WTC11 (cell line): Measurements from ENCODE around the gene LMOD2. TPM values are rescaled to one million over a fixed set of nuclear protein-coding genes. Genes with fewer than 3 reads are reported as not detected.

ENCODE experiments used
- ATAC-seq: fragments of 200-7000 bp; cut with Tn5 transposase; 2 replicates; pipeline ENCODE4 v1.10.0; 2021; ENCODE audit warnings: mild to moderate bottlenecking, moderate library complexity
- CTCF ChIA-PET: fragments of 300-600 bp; sonication (Branson Sonifier 250); formaldehyde crosslinking; loops from one replicate; lab custom pipeline; 2021; ENCODE audit warnings: antibody characterized with exemption; lab: Charles Lee
- POLR2A ChIA-PET: fragments of 350-600 bp; sonication (Branson Sonifier 250); formaldehyde crosslinking; loops from one replicate; lab custom pipeline; 2021; ENCODE audit warnings: antibody characterized with exemption; lab: Charles Lee
- DNase-seq: peaks from one replicate; pipeline ENCODE4 v3.0.0; 2021; ENCODE audit warnings: low spot score
- H3K27ac Mint-ChIP-seq: 2 replicates; pipeline ENCODE4 v1.8.0; 2021; ENCODE audit warnings: mixed read lengths
- H3K27me3 Mint-ChIP-seq: 2 replicates; pipeline ENCODE4 v1.8.0; 2021; ENCODE audit warnings: low read depth, mild to moderate bottlenecking, moderate library complexity, mixed read lengths
- H3K36me3 Mint-ChIP-seq: 2 replicates; pipeline ENCODE4 v1.8.0; 2021; ENCODE audit warnings: mixed read lengths
- H3K4me1 Mint-ChIP-seq: 2 replicates; pipeline ENCODE4 v1.8.0; 2022; ENCODE audit warnings: mixed read lengths
- H3K4me3 Mint-ChIP-seq: 2 replicates; pipeline ENCODE4 v1.8.0; 2021; ENCODE audit warnings: mild to moderate bottlenecking, moderate library complexity, mixed read lengths
- H3K9me3 Mint-ChIP-seq: 2 replicates; pipeline ENCODE4 v1.8.0; 2021; ENCODE audit warnings: mixed read lengths
- ATF3 ChIP-seq: sonication (generic); formaldehyde crosslinking; conservative IDR thresholded peaks from 2 replicates; pipeline ENCODE4 v1.8.1; 2022; ENCODE audit warnings: mild to moderate bottlenecking, missing genetic modification reagents
- CTCF ChIP-seq: fragments of 200-600 bp; IDR thresholded peaks from 2 replicates; pipeline ENCODE4 v1.8.0; 2022; ENCODE audit warnings: antibody characterized with exemption
- GABPB1 ChIP-seq: sonication (generic); formaldehyde crosslinking; IDR thresholded peaks from 2 replicates; pipeline ENCODE4 v1.8.1; 2023; ENCODE audit warnings: mild to moderate bottlenecking, missing genetic modification reagents
- IRF2 ChIP-seq: sonication (generic); formaldehyde crosslinking; IDR thresholded peaks from 2 replicates; pipeline ENCODE4 v1.8.0; 2022; ENCODE audit warnings: low read depth, missing genetic modification reagents, borderline replicate concordance
- JUN ChIP-seq: sonication (generic); formaldehyde crosslinking; IDR thresholded peaks from 2 replicates; pipeline ENCODE4 v1.8.0; 2023; ENCODE audit warnings: mild to moderate bottlenecking, missing genetic modification reagents
- KAT7 ChIP-seq: sonication (generic); formaldehyde crosslinking; IDR thresholded peaks from 2 replicates; pipeline ENCODE4 v1.8.1; 2023; ENCODE audit warnings: missing genetic modification reagents, mild to moderate bottlenecking, borderline replicate concordance
- MLX ChIP-seq: sonication (generic); formaldehyde crosslinking; IDR thresholded peaks from 2 replicates; pipeline ENCODE4 v1.8.1; 2023; ENCODE audit warnings: mild to moderate bottlenecking, missing genetic modification reagents, moderate library complexity
- MYBL2 ChIP-seq: sonication (generic); formaldehyde crosslinking; IDR thresholded peaks from 2 replicates; pipeline ENCODE4 v1.8.1; 2023; ENCODE audit warnings: mild to moderate bottlenecking, moderate library complexity, missing genetic modification reagents
- RORB ChIP-seq: fragments of 250-450 bp; sonication (Bioruptor Pico); IDR thresholded peaks from 2 replicates; pipeline ENCODE4 v1.9.0; 2021; ENCODE audit warnings: mild to moderate bottlenecking
- SMAD3 ChIP-seq: sonication (generic); formaldehyde crosslinking; IDR thresholded peaks from 2 replicates; pipeline ENCODE4 v1.8.0; 2022; ENCODE audit warnings: missing genetic modification reagents, mild to moderate bottlenecking, borderline replicate concordance
- STAT6 ChIP-seq: sonication (generic); formaldehyde crosslinking; conservative IDR thresholded peaks from 2 replicates; pipeline ENCODE4 v1.8.1; 2023; ENCODE audit warnings: mild to moderate bottlenecking, low read depth, missing genetic modification reagents, moderate library complexity
- TEAD1 ChIP-seq: sonication (generic); formaldehyde crosslinking; IDR thresholded peaks from 2 replicates; pipeline ENCODE4 v1.8.0; 2022; ENCODE audit warnings: mild to moderate bottlenecking, missing genetic modification reagents
- ZNF121 ChIP-seq: sonication (generic); formaldehyde crosslinking; IDR thresholded peaks from 2 replicates; pipeline ENCODE4 v1.8.0; 2023; ENCODE audit warnings: missing genetic modification reagents
- ZNF219 ChIP-seq: sonication (generic); formaldehyde crosslinking; IDR thresholded peaks from 2 replicates; pipeline ENCODE4 v1.8.0; 2023; ENCODE audit warnings: missing genetic modification reagents, mild to moderate bottlenecking, borderline replicate concordance
- ZNF263 ChIP-seq: sonication (generic); formaldehyde crosslinking; IDR thresholded peaks from 2 replicates; pipeline ENCODE4 v1.8.1; 2022; ENCODE audit warnings: low read depth, mild to moderate bottlenecking, moderate library complexity, missing genetic modification reagents
- ZNF317 ChIP-seq: sonication (generic); formaldehyde crosslinking; IDR thresholded peaks from 2 replicates; pipeline ENCODE4 v1.8.1; 2023; ENCODE audit warnings: low read depth, mild to moderate bottlenecking, moderate library complexity, missing genetic modification reagents, borderline replicate concordance
- ZNF425 ChIP-seq: fragments of 250-450 bp; sonication (Bioruptor Pico); conservative IDR thresholded peaks from 2 replicates; pipeline ENCODE4 v1.9.0; 2021; ENCODE audit warnings: mild to moderate bottlenecking
- total RNA-seq: library from RNA; stranded (reverse); gene quantifications from 3 replicates; pipeline ENCODE4 v1.2.3, GENCODE V29; 2021

LMOD2 gene
- total RNA-seq, 1 experiment from 2014 or later, result not detected

GRCh38 chr7:123643495-123644441, 11.9 kb upstream of the LMOD2 start:
- TF ChIP-seq ZNF425, result no peak
- TF ChIP-seq TEAD1, result no peak
- no peak for TF ChIP-seq ZNF317
- no peak for TF ChIP-seq STAT6 (CRISPR knock-in tag)
- no peak for TF ChIP-seq SMAD3 (CRISPR knock-in tag)
- no peak for TF ChIP-seq ZNF219 (CRISPR knock-in tag)
- no peak for TF ChIP-seq IRF2 (CRISPR knock-in tag)
- no peak for TF ChIP-seq MYBL2 (CRISPR knock-in tag)
- TF ChIP-seq ATF3 (CRISPR knock-in tag), result no peak
- TF ChIP-seq ZNF263, result no peak
- TF ChIP-seq MLX (CRISPR knock-in tag), result no peak
- no peak for TF ChIP-seq GABPB1 (CRISPR knock-in tag)
- TF ChIP-seq KAT7 (CRISPR knock-in tag), result no peak
- TF ChIP-seq CTCF, result no peak
- no peak for TF ChIP-seq RORB
- TF ChIP-seq ZNF121 (CRISPR knock-in tag), result no peak
- no peak for TF ChIP-seq JUN
- H3K9me3 Mint-ChIP-seq, result peaks cover 3% of the 10 kb centered on the region; the same call in 1 of the 2 replicates
- ATAC-seq, result peak; percentile 96
- no peaks in the 10 kb centered on the region for H3K27me3 Mint-ChIP-seq
- no peaks in the 10 kb centered on the region for H3K36me3 Mint-ChIP-seq
- POLR2A ChIA-PET, result interaction anchor here (0.9 to 2.4 kb wide), 2 partner anchors 58 to 105 kb away, joined by 3 to 15 read pairs; partner anchors contain the start of gene WASL
- peak overlapping the region; percentile 65 for H3K27ac Mint-ChIP-seq
- peaks cover 49% of the 10 kb centered on the region for H3K4me1 Mint-ChIP-seq
- peak; percentile 38 for DNase-seq
- CTCF ChIA-PET, result interaction anchor here (0.9 to 3.1 kb wide), 7 partner anchors 8 to 228 kb away, joined by 3 to 15 read pairs (median 5); no protein-coding TSS in a partner anchor
- H3K4me3 Mint-ChIP-seq, result peak overlapping the region; percentile 46
